H1 (cell line): ENCODE results near the gene GABARAPL1. TPM values are rescaled to one million over a fixed set of nuclear protein-coding genes. Genes with fewer than 3 reads are reported as not detected.

Source experiments
- CTCF ChIA-PET: fragments of 300-600 bp; sonication (Branson Sonifier 250); formaldehyde crosslinking; loops from one replicate; lab custom pipeline; 2021; ENCODE audit not compliant: partially characterized antibody; lab: Charles Lee
- POLR2A ChIA-PET: fragments of 300-600 bp; sonication (Branson Sonifier 250); formaldehyde crosslinking; loops from one replicate; lab custom pipeline; 2021; ENCODE audit warnings: inconsistent platforms; ENCODE audit not compliant: partially characterized antibody; lab: Charles Lee
- DNase-seq, 2 experiments: peaks; one replicate each; pipeline versions ENCODE4 v3.0.0 to v3.0.0-alpha.2; 2010 to 2022; ENCODE audit warnings: low spot score in 2 of 2, low read depth in 1 of 2, mixed read lengths in 1 of 2
- FAIRE-seq: peaks from 2 replicates; lab custom pipeline; 2011; peaks lifted over from hg19 to GRCh38; lab: Jason Lieb, UNC
- H2AFZ ChIP-seq: 2 replicates; pipeline ENCODE4 v1.8.1; 2012; ENCODE audit warnings: low read length, inconsistent platforms
- H2AK5ac ChIP-seq: 2 replicates; pipeline ENCODE4 v1.6.1; 2013; ENCODE audit warnings: low read depth, low read length
- H2BK120ac ChIP-seq: replicated peaks from 2 replicates; pipeline ENCODE3; 2013; ENCODE audit warnings: low read depth, low read length, inconsistent platforms
- H2BK12ac ChIP-seq: 2 replicates; pipeline ENCODE4 v1.6.1; 2013; ENCODE audit warnings: low read depth, low read length
- H2BK15ac ChIP-seq: 2 replicates; pipeline ENCODE4 v1.6.1; 2013; ENCODE audit warnings: low read length
- H2BK20ac ChIP-seq: 2 replicates; pipeline ENCODE4 v1.6.1; 2013; ENCODE audit warnings: low read length
- H2BK5ac ChIP-seq: 2 replicates; pipeline ENCODE4 v1.6.1; 2013; ENCODE audit warnings: low read depth, low read length
- H3K14ac ChIP-seq: 2 replicates; pipeline ENCODE4 v1.6.1; 2013; ENCODE audit warnings: inconsistent platforms; ENCODE audit not compliant: insufficient read length
- H3K18ac ChIP-seq: 2 replicates; pipeline ENCODE4 v1.6.1; 2013; ENCODE audit warnings: low read length; ENCODE audit errors: extremely low read depth
- H3K23ac ChIP-seq: 2 replicates; pipeline ENCODE4 v1.6.1; 2013; ENCODE audit warnings: inconsistent platforms; ENCODE audit not compliant: insufficient read length
- H3K23me2 ChIP-seq: 2 replicates; pipeline ENCODE4 v1.6.1; 2013; ENCODE audit warnings: low read depth, low read length
- H3K27ac ChIP-seq: 2 replicates; pipeline ENCODE4 v1.6.1; 2011; ENCODE audit warnings: low read depth, low read length, inconsistent platforms
- H3K27me3 ChIP-seq, 4 experiments: replicated peaks in 1 of 4; 1 replicate in 1 of 4; 2 replicates in 3 of 4; pipeline versions ENCODE4 v1.6.1 to v1.8.1; 2011 to 2013; ENCODE audit warnings: low read length in 3 of 4, mild to moderate bottlenecking in 3 of 4, inconsistent platforms in 2 of 4, mixed read lengths in 2 of 4, moderate library complexity in 1 of 4; ENCODE audit not compliant: control insufficient read depth in 3 of 4, insufficient read depth in 3 of 4; ENCODE audit errors: extremely low read depth in 1 of 4
- H3K36me3 ChIP-seq, 4 experiments: 2 replicates each; pipeline versions ENCODE4 v1.6.1 to v1.8.1; 2011 to 2013; ENCODE audit warnings: mild to moderate bottlenecking in 4 of 4, low read length in 3 of 4, moderate library complexity in 2 of 4, control low read depth in 1 of 4, inconsistent platforms in 1 of 4; ENCODE audit not compliant: insufficient read depth in 4 of 4, control insufficient read depth in 2 of 4
- H3K4ac ChIP-seq: replicated peaks from 2 replicates; pipeline ENCODE3; 2013; ENCODE audit warnings: low read length, low read depth, mixed read lengths, inconsistent platforms; ENCODE audit not compliant: insufficient read length
- H3K4me1 ChIP-seq, 4 experiments: replicated peaks in 1 of 4; 1 replicate in 1 of 4; 2 replicates in 3 of 4; pipeline versions ENCODE4 v1.6.1 to v1.8.1; 2011 to 2013; ENCODE audit warnings: low read length in 3 of 4, inconsistent platforms in 2 of 4, mixed read lengths in 1 of 4; ENCODE audit not compliant: insufficient read depth in 4 of 4, control insufficient read depth in 3 of 4
- H3K4me2 ChIP-seq, 2 experiments: 2 replicates each; pipeline versions ENCODE4 v1.6.1 to v1.8.1; 2011 to 2013; ENCODE audit warnings: low read depth in 2 of 2, low read length in 2 of 2, control low read depth in 1 of 2, inconsistent platforms in 1 of 2, mild to moderate bottlenecking in 1 of 2; ENCODE audit not compliant: insufficient read depth in 1 of 2
- H3K4me3 ChIP-seq, 4 experiments: fragments of 200-600, 300-600 bp in 1 of 4; sonication (generic), shearing (Covaris generic), sonication (Bioruptor Twin) in 1 of 4; 2 replicates each; pipeline versions ENCODE4 v1.5.1 to v1.8.1; 2011 to 2016; ENCODE audit warnings: low read length in 4 of 4, low read depth in 3 of 4, control low read depth in 2 of 4, inconsistent platforms in 2 of 4, mild to moderate bottlenecking in 2 of 4, mixed read lengths in 1 of 4, moderate library complexity in 1 of 4; ENCODE audit not compliant: insufficient read depth in 2 of 4; ENCODE audit errors: extremely low read depth in 1 of 4
- H3K56ac ChIP-seq: replicated peaks from 2 replicates; pipeline ENCODE3; 2013; ENCODE audit warnings: low read depth, mild to moderate bottlenecking, mixed read lengths, low read length, inconsistent platforms; ENCODE audit not compliant: insufficient read length
- H3K79me1 ChIP-seq: 2 replicates; pipeline ENCODE4 v1.6.1; 2013; ENCODE audit warnings: low read depth, low read length, control low read depth
- H3K79me2 ChIP-seq, 2 experiments: 2 replicates each; pipeline versions ENCODE4 v1.6.1 to v1.8.1; 2012 to 2013; ENCODE audit warnings: low read length in 2 of 2, mild to moderate bottlenecking in 2 of 2, inconsistent platforms in 1 of 2; ENCODE audit not compliant: insufficient read depth in 2 of 2, control insufficient read depth in 1 of 2
- H3K9ac ChIP-seq, 4 experiments: replicated peaks in 1 of 4; 1 replicate in 1 of 4; 2 replicates in 3 of 4; pipeline versions ENCODE4 v1.6.1 to v1.8.1; 2011 to 2013; ENCODE audit warnings: low read depth in 3 of 4, low read length in 3 of 4, control low read depth in 2 of 4, mild to moderate bottlenecking in 2 of 4, moderate library complexity in 2 of 4, inconsistent platforms in 1 of 4; ENCODE audit errors: extremely low read depth in 1 of 4
- H3K9me3 ChIP-seq, 2 experiments: 2 replicates each; pipeline versions ENCODE4 v1.6.1 to v1.8.1; 2012 to 2013; ENCODE audit warnings: mild to moderate bottlenecking in 2 of 2, moderate library complexity in 2 of 2, control low read depth in 1 of 2, inconsistent platforms in 1 of 2, low read depth in 1 of 2, low read length in 1 of 2, mixed read lengths in 1 of 2; ENCODE audit not compliant: insufficient read depth in 2 of 2
- H4K20me1 ChIP-seq, 2 experiments: replicated peaks in 1 of 2; 2 replicates each; pipeline versions ENCODE3 to v1.8.1; 2011 to 2013; ENCODE audit warnings: inconsistent platforms in 2 of 2, low read length in 2 of 2, mild to moderate bottlenecking in 1 of 2; ENCODE audit not compliant: insufficient read depth in 2 of 2, control insufficient read depth in 1 of 2
- H4K5ac ChIP-seq: 2 replicates; pipeline ENCODE4 v1.6.1; 2013; ENCODE audit warnings: low read length, low read depth, mixed read lengths, inconsistent platforms; ENCODE audit not compliant: insufficient read length
- H4K8ac ChIP-seq: 2 replicates; pipeline ENCODE4 v1.8.0; 2013; ENCODE audit warnings: mild to moderate bottlenecking, moderate library complexity, low read length, inconsistent platforms; ENCODE audit not compliant: insufficient read depth; ENCODE audit errors: extremely low read depth
- H4K91ac ChIP-seq: replicated peaks from 2 replicates; pipeline ENCODE3; 2013; ENCODE audit warnings: low read length, mixed read lengths, inconsistent platforms; ENCODE audit not compliant: insufficient read length
- SUZ12 ChIP-seq: fragments of 200-600 bp; sonication (generic); IDR thresholded peaks from 2 replicates; pipeline ENCODE4 v1.6.1; 2012; ENCODE audit warnings: mild to moderate bottlenecking, inconsistent platforms, low read length, moderate library complexity, mixed read lengths
- WGBS, 2 experiments: shearing (Covaris generic) in 1 of 2; methylation state at CpG; one replicate each; pipeline versions ENCODE4 v1.1.6 to v1.1.7; 2013 to 2015; ENCODE audit warnings: low lambda C conversion rate in 2 of 2, mixed read lengths in 2 of 2, inconsistent platforms in 1 of 2, low coverage in 1 of 2, missing lambda C conversion rate in 1 of 2; ENCODE audit not compliant: insufficient replicate concordance in 2 of 2, insufficient coverage in 1 of 2, insufficient read length in 1 of 2; ENCODE audit errors: extremely low coverage in 1 of 2, missing lambda C conversion rate in 1 of 2; 5-methylcytosine and 5-hydroxymethylcytosine counted together
- polyA plus RNA-seq, 7 experiments: library from polyadenylated mRNA; depleted of rRNA in 3 of 7; stranded (reverse) in 5 of 7; unstranded in 2 of 7; fragments of >200 nt in 5 of 7; fragments of 200-250 nt in 2 of 7; gene quantifications; 1 replicate in 5 of 7; 2 replicates in 1 of 7; 4 replicates in 1 of 7; pipeline versions ENCODE4 v1.2.1 to v1.2.3, GENCODE V29; 2011 to 2013; ENCODE audit warnings: missing spikeins in 2 of 7, mixed read lengths in 2 of 7
- total RNA-seq: library from RNA; stranded (reverse); fragmentation: NEBNext Ultra II Directional; extraction: Animal tissue kit (Norgen Biotek cat#: 25700); gene quantifications from 2 replicates; pipeline ENCODE4 v1.2.1, GENCODE V29; 2021

The GABARAPL1 gene
- total and polyA plus RNA-seq, 2 of the 8 experiments (the other 6 are each of a cell fraction or from before 2014, with no cell fraction given): 56.1 to 87.9 TPM

DNA sequence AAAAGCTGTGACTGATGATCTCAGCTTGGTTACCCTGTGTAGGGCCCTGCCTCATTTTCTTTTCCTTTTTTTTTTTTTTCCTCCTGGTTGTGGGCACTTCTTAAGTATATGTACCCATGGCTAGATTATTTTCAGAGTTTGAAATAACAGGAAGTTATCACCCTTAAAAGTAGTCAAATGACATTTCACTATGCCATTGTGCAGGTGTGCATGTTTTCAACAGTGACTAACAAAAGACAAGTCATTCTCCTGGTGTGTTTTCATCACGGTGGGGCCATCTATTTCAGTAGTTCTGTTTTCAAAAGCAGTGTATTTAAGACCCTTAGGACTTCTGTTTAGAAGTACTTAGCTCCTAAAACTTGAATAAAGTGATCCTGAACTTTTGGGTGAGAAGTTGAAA is 15.0 kb downstream of the GABARAPL1 start:
- Histone ChIP-seq H4K8ac (no peak overlapping the region), H3K4me1 (no peaks in the 10 kb centered on the region), H3K4me3 (no peak overlapping the region), H4K5ac (no peak overlapping the region), H2AFZ (no peak overlapping the region), H3K23ac (no peak overlapping the region), H3K4ac (no peak overlapping the region), H3K9me3 (no peaks in the 10 kb centered on the region), H3K9ac (no peak overlapping the region), H3K14ac (no peak overlapping the region), H3K27me3 (no peaks in the 10 kb centered on the region), H2BK5ac (no peak overlapping the region), H2AK5ac (no peak overlapping the region), H2BK20ac (no peak overlapping the region), H2BK120ac (no peak overlapping the region), H3K79me1 (no peaks in the 10 kb centered on the region), H3K4me2 (no peak overlapping the region), H4K91ac (no peak overlapping the region), H3K56ac (no peak overlapping the region), H2BK12ac (no peak overlapping the region), H3K18ac (no peak overlapping the region), H3K23me2 (no peaks in the 10 kb centered on the region), H3K79me2 (no peaks in the 10 kb centered on the region), H3K36me3 (peaks cover under 1 to 19% (median 14%) of the 10 kb centered on the region in 4 experiments; a peak in 6 of 8 replicates), H4K20me1 (no peaks in the 10 kb centered on the region), H3K27ac (no peak overlapping the region), H2BK15ac (no peak overlapping the region)
- FAIRE-seq (no peak), DNase-seq (no peak)
- 95% methylated on average over 1 of the region's 1 CpG; no CpG with 5 or more reads in 1 of the 2 experiments for WGBS, 2 experiments
- ChIA-PET POLR2A (interaction anchor here (0.5 to 1.2 kb wide), 2 partner anchors 66 to 386 kb away, joined by 3 read pairs; partner anchors contain the start of gene MAGOHB), CTCF (interaction anchor here (1.2 to 5.0 kb wide), 2 partner anchors 8 to 14 kb away, joined by 4 to 30 read pairs; no protein-coding TSS in a partner anchor)
- TF ChIP-seq SUZ12: no peak
